HG03575 (cell line): Measurements from ENCODE around the gene LRRC59.
"Not testable (repeated sequence)": the region's sequence is repeated elsewhere in the genome, so short reads cannot be mapped to it uniquely, and the experiment has no call there.

ENCODE experiments used
- ATAC-seq: cut with Tn5 transposase; IDR thresholded peaks from one replicate; pipeline ENCODE4 v1.9.1; 2021; ENCODE audit not compliant: unreplicated experiment, insufficient number of reproducible peaks, low FRiP score; ENCODE audit errors: extremely low read depth

Gene LRRC59

GRCh38 chr17:50353600-50354195, 43.6 kb downstream of the LRRC59 start:
- no peak for ATAC-seq

- ATAC-seq, result no peak
These were observed 44.4 kb downstream of the LRRC59 start for GRCh38 chr17:50352693-50353599.

DNA sequence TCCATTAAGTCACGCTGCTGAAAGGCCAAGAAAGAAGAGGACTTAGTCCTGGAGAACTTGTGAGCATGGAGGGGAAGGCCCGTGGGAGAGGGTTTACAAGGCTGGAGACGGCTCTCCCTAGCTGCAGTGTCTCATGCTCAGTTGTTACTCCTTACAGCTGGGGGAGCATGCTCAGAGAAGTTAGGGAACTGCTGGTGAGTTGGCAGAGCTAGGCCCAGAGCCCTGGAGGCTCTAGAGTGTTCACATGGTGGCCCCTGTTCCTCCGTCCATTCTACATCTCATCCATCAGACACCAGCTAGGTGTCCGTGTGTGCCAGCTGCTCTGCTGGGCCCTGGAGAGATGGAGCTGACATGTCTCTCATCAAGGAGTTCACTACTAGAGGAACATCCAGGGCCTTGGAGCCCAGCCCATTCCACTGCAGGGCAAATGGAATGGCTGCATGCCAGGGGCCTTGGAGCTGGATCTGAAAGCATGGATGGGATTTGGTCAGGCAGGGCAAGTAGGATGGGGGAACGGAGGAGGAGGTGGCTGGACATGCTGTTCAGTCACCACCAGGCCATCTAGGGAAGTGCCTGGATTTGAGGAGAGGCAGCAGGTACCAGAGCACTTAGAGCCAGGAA, 45.1 kb downstream of the LRRC59 start:
- no peak for ATAC-seq

DNA sequence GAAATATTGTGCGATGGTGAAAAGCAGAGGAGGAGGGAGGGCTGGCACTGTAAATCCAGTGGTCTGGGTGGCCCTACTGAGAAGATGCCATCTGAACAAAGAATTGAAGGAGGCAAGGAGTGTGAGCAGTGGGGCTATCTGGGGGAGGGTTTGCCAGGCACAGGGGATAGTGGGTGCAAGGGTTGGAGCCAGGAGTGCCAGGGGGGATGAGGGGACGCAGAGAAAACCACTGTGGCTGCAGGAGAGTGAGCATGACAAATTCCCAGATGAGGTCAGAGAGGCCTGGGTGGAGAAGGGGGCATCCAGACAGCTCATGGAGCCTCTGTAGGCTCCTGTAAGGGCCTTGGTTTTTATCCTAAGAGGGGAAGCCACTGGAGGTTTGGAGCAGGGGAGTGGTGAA, 46.6 kb downstream of the LRRC59 start:
- ATAC-seq, result no peak

- no peak for ATAC-seq
These were observed 48.1 kb downstream of the LRRC59 start for GRCh38 chr17:50349243-50349600.

DNA sequence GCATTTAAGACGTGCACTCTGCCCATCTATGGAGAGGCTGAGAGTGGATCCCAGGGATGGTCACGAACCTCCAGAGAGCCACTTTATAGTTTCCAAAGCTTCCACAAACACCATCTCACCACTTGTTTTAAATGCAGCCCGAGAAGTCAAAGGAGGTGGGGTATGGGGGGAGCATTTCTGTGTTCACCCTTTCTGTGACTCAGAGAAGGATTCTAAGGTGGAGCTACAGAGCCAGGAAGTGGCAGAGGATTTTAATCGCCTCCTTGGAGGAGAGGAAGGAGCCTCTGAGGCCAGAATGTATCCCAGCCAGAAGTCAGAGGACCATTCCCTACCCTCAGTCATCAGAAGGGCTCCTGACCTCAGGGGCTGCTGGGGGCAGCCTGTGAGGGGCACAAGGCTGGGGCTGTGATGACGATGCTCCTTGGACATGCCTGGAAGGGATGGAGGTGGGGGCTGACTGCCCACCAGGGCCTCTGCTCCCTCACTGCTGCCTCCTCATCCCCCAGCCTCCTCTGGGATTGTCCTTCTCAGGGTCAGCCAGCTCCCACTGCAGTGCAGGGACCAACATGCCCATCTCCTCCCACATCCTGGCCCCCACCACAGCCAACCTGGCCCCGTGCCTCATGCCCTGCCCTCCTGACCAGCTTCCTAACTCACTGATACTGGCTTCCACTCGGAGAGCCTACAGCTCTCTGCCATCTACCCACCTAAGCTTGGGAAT, 48.6 kb downstream of the LRRC59 start:
- ATAC-seq, result no peak

DNA sequence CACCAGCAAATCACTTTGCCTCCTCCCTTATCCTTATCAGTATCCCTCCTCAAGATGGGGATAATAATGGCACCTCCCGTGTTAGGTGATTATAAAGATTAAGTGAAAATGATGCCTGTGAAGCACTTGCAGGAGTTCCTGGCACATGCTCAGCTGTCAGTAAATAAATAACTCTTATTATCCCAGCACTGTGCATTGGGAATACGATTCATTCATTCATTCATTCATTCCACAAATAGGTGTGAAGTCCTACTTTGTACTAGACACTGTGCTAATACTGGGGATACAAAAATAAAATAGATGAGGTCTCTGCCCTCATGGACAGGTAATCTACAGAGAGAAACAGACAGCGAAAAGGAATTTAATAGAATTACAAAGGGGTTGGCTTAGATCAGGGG, 49.4 kb downstream of the LRRC59 start:
- ATAC-seq, result no peak

- ATAC-seq, result no peak
These were observed 50.0 kb downstream of the LRRC59 start for GRCh38 chr17:50347117-50347893.

- ATAC-seq, result no peak
These were observed 50.8 kb downstream of the LRRC59 start for GRCh38 chr17:50346313-50347116.

DNA sequence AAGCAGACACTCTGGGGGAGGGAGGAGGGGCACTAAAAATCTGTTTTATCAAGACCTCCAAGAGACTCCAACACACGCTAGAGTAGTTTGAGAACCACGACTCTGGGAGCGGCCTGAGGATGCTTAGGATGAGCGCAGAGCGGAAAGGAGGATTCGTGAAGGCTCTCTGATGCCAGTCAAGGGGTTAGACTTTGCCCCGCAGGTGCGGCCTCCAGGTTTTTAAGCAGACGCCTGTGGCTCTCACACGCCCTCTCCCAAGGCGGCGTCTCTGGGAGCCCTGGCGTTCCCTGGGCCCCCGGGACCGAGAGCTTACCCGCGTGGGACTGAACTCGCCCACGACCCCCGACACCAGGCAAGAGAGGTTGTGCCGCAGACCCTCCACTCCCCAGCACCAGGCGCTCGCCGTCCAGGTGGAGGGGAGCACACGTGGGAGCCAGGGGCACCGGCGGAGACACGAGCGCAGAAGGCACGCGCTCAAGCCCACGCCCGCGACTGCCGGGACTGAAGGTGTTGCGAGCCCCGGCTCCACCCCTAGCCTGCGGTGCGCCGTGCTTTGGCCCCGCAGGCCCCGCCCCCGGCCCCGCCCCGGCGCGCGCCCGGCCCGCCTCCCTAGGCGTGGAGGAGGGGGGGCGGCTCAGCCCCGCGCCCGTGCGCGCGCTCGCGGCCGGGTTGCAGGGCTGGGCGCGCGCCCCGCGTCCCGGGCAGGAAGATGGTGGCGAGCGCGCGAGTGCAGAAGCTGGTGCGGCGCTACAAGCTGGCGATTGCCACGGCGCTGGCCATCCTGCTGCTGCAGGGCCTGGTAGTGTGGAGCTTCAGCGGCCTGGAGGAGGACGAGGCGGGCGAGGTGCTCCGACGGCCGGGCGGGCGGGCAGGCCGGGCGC, 51.7 kb downstream of the LRRC59 start, which contains the start of gene XYLT2:
Gene XYLT2 (plus strand): TSS at position 695 of the 881 bp plus-strand sequence. CDS start 15 bp downstream, at position 710.
- no peak for ATAC-seq

GRCh38 chr17:50344731-50345365, 52.5 kb downstream of the LRRC59 start:
- ATAC-seq, result no peak

- no peak for ATAC-seq
These were observed 57.9 kb downstream of the LRRC59 start for GRCh38 chr17:50339381-50339780.

DNA sequence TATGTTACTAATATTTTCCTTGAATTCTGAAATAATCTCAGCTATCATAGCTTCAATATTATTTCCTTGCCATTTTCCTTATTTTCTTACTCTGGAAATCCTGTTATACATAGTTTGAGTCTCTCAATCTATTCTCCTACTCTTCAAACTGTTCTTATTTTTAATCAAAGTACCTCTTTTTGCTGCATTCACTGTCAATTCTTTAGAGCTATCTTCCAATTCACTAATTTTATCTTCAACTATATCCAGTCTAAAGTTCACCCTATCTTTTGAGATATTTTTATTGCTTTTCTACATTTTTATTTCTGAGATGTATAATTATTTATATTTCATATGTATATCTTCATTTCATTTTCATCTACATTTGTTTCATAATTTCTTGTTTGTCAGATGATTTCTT, 58.7 kb downstream of the LRRC59 start:
- no peak for ATAC-seq

- ATAC-seq, result no peak
These were observed 59.4 kb downstream of the LRRC59 start for GRCh38 chr17:50337956-50338355.

- ATAC-seq, result not testable (repeated sequence)
These were observed 63.8 kb downstream of the LRRC59 start for GRCh38 chr17:50333291-50334057.

DNA sequence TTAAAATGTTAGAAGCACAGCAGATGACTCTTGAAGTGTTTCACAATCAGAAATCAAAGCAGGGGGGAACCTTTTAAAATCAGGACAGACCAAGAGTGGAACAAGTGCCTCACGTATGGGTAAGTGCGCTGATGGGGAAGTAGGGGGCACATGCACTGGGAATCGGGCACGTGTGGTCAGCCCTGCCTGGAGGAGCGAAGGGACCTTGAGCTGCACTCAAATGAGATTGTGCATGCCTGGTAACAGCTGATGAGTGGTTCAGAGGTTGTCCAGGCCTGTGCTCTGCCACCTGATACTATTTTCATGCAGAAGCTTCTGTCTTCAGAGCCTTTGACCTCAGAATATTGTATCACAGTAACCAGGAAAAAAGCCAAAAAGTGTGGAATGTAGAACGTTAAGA, 65.1 kb downstream of the LRRC59 start:
- no peak for ATAC-seq
